IMR-90 (cell line): ENCODE results near the gene SGK1. TPM values are rescaled to one million over a fixed set of nuclear protein-coding genes. Genes with fewer than 3 reads are reported as not detected.

Experiments
- ATAC-seq: fragments of 200-7000 bp; cut with Tn5 transposase; 2 replicates; pipeline ENCODE4 v1.9.1; 2020; ENCODE audit warnings: low read depth, mild to moderate bottlenecking, moderate library complexity
- BruUV-seq: library from RNA; stranded (reverse); fragments of 400-500 nt; replicated peaks from 2 replicates; lab custom pipeline; 2021; lab: Mats Ljungman, UMichigan
- CTCF ChIA-PET: fragments of 300-600 bp; formaldehyde crosslinking; extraction: SDS; loops from one replicate; lab custom pipeline; 2021; ENCODE audit warnings: antibody characterized with exemption; lab: Yijun Ruan, JAX
- POLR2A ChIA-PET: fragments of 300-600 bp; sonication (Branson Sonifier 250); formaldehyde crosslinking; loops from one replicate; lab custom pipeline; 2022; ENCODE audit warnings: antibody characterized with exemption; ENCODE audit not compliant: unreplicated experiment; lab: Charles Lee
- DNase-seq: peaks from one replicate; pipeline ENCODE4 v3.0.0; 2013
- H2AFZ ChIP-seq: replicated peaks from 2 replicates; pipeline ENCODE3; 2013; ENCODE audit warnings: low read length, mild to moderate bottlenecking; ENCODE audit not compliant: poor library complexity
- H2AK5ac ChIP-seq: 2 replicates; pipeline ENCODE4 v1.6.1; 2013; ENCODE audit warnings: low read depth, low read length, inconsistent platforms
- H2AK9ac ChIP-seq: replicated peaks from 2 replicates; pipeline ENCODE3; 2013; ENCODE audit warnings: mild to moderate bottlenecking, low read depth, low read length, moderate library complexity; ENCODE audit not compliant: poor library complexity
- H2BK120ac ChIP-seq: 2 replicates; pipeline ENCODE4 v1.6.1; 2013; ENCODE audit warnings: low read depth, low read length, inconsistent platforms
- H2BK15ac ChIP-seq: 3 replicates; pipeline ENCODE4 v1.6.1; 2013; ENCODE audit warnings: low read depth, low read length, inconsistent platforms
- H2BK20ac ChIP-seq: 2 replicates; pipeline ENCODE4 v1.6.1; 2013; ENCODE audit warnings: low read depth, mild to moderate bottlenecking, inconsistent platforms, low read length, moderate library complexity
- H2BK5ac ChIP-seq: 2 replicates; pipeline ENCODE4 v1.6.1; 2013; ENCODE audit warnings: mild to moderate bottlenecking, low read depth, low read length, inconsistent platforms; ENCODE audit not compliant: poor library complexity, severe bottlenecking
- H3K14ac ChIP-seq: replicated peaks from 2 replicates; pipeline ENCODE4 v1.6.1; 2013; ENCODE audit warnings: low read depth, low read length, inconsistent platforms
- H3K18ac ChIP-seq: 2 replicates; pipeline ENCODE4 v1.6.1; 2013; ENCODE audit warnings: low read depth, low read length, control low read depth
- H3K23ac ChIP-seq: 2 replicates; pipeline ENCODE4 v1.6.1; 2013; ENCODE audit warnings: low read depth, low read length, inconsistent platforms
- H3K27ac ChIP-seq: 2 replicates; pipeline ENCODE4 v1.5.1; 2013; ENCODE audit warnings: mild to moderate bottlenecking, control low read depth, low read length; ENCODE audit not compliant: insufficient read depth
- H3K27me3 ChIP-seq: 2 replicates; pipeline ENCODE4 v1.6.1; 2013; ENCODE audit warnings: low read length; ENCODE audit not compliant: control insufficient read depth, insufficient read depth
- H3K36me3 ChIP-seq: 2 replicates; pipeline ENCODE4 v1.6.1; 2013; ENCODE audit warnings: low read length, mixed read lengths; ENCODE audit not compliant: control insufficient read depth, insufficient read depth
- H3K4ac ChIP-seq: 2 replicates; pipeline ENCODE4 v1.6.1; 2013; ENCODE audit warnings: low read depth, low read length, inconsistent platforms
- H3K4me1 ChIP-seq: 2 replicates; pipeline ENCODE4 v1.6.1; 2013; ENCODE audit warnings: low read length, mixed read lengths; ENCODE audit not compliant: control insufficient read depth, insufficient read depth
- H3K4me2 ChIP-seq: 2 replicates; pipeline ENCODE4 v1.6.1; 2013; ENCODE audit warnings: low read depth, mild to moderate bottlenecking, control low read depth, low read length, moderate library complexity
- H3K4me3 ChIP-seq: 2 replicates; pipeline ENCODE4 v1.5.1; 2013; ENCODE audit warnings: low read depth, mild to moderate bottlenecking, control low read depth, low read length, moderate library complexity; ENCODE audit not compliant: insufficient read depth
- H3K56ac ChIP-seq: 2 replicates; pipeline ENCODE4 v1.6.1; 2013; ENCODE audit warnings: low read length, inconsistent platforms; ENCODE audit not compliant: insufficient read depth; ENCODE audit errors: extremely low read depth
- H3K79me1 ChIP-seq, 2 experiments: 2 replicates each; pipeline ENCODE4 v1.6.1; 2013; ENCODE audit warnings: low read length in 2 of 2, inconsistent platforms in 1 of 2, low read depth in 1 of 2
- H3K9ac ChIP-seq: 2 replicates; pipeline ENCODE4 v1.6.1; 2013; ENCODE audit warnings: low read depth, low read length, control low read depth
- H3K9me1 ChIP-seq: 2 replicates; pipeline ENCODE4 v1.6.1; 2013; ENCODE audit warnings: low read length, inconsistent platforms; ENCODE audit not compliant: insufficient read depth
- H3K9me3 ChIP-seq: 2 replicates; pipeline ENCODE4 v1.6.1; 2013; ENCODE audit warnings: low read length; ENCODE audit not compliant: control insufficient read depth, insufficient read depth
- H4K20me1 ChIP-seq: 2 replicates; pipeline ENCODE4 v1.6.1; 2013; ENCODE audit warnings: low read length, inconsistent platforms; ENCODE audit not compliant: insufficient read depth
- H4K5ac ChIP-seq: 2 replicates; pipeline ENCODE4 v1.6.1; 2013; ENCODE audit warnings: mild to moderate bottlenecking, low read depth, low read length, control low read depth
- H4K8ac ChIP-seq, 2 experiments: 2 replicates each; pipeline ENCODE4 v1.6.1; 2013; ENCODE audit warnings: low read depth in 2 of 2, low read length in 2 of 2, control low read depth in 1 of 2, inconsistent platforms in 1 of 2
- H4K91ac ChIP-seq: 2 replicates; pipeline ENCODE4 v1.6.1; 2013; ENCODE audit warnings: low read depth, low read length, inconsistent platforms; ENCODE audit not compliant: insufficient read depth
- BHLHE40 ChIP-seq: fragments of 150-350 bp; IDR thresholded peaks from 2 replicates; pipeline ENCODE4 v1.6.1; 2016; ENCODE audit warnings: mild to moderate bottlenecking, low read depth, low read length
- CEBPB ChIP-seq: IDR thresholded peaks from 2 replicates; pipeline ENCODE4 v1.6.1; 2012; ENCODE audit warnings: low read depth, low read length, improper control_type of control experiment
- CHD1 ChIP-seq: IDR thresholded peaks from 2 replicates; pipeline ENCODE4 v1.6.1; 2012; ENCODE audit warnings: low read depth, low read length, improper control_type of control experiment
- CTCF ChIP-seq: conservative IDR thresholded peaks from 2 replicates; pipeline ENCODE4 v1.5.1; 2012; ENCODE audit warnings: mild to moderate bottlenecking, low read depth, low read length, improper control_type of control experiment
- ELK1 ChIP-seq: fragments of 150-350 bp; IDR thresholded peaks from 2 replicates; pipeline ENCODE4 v1.6.1; 2016; ENCODE audit warnings: low read depth, mild to moderate bottlenecking, low read length, moderate library complexity, borderline replicate concordance
- FOS ChIP-seq: fragments of 150-350 bp; IDR thresholded peaks from 2 replicates; pipeline ENCODE4 v1.6.1; 2016; ENCODE audit warnings: low read depth, low read length
- MAFK ChIP-seq: IDR thresholded peaks from 2 replicates; pipeline ENCODE4 v1.6.1; 2012; ENCODE audit warnings: low read depth, low read length, improper control_type of control experiment
- MAZ ChIP-seq: IDR thresholded peaks from 2 replicates; pipeline ENCODE4 v1.6.1; 2012; ENCODE audit warnings: low read depth, mild to moderate bottlenecking, low read length, improper control_type of control experiment, moderate library complexity, borderline replicate concordance
- NFE2L2 ChIP-seq: fragments of 150-350 bp; IDR thresholded peaks from 2 replicates; pipeline ENCODE4 v1.6.1; 2016; ENCODE audit warnings: low read depth, mild to moderate bottlenecking, low read length
- POLR2A ChIP-seq: IDR thresholded peaks from 2 replicates; pipeline ENCODE4 v1.6.1; 2012; ENCODE audit warnings: mild to moderate bottlenecking, low read depth, low read length
- RAD21 ChIP-seq: IDR thresholded peaks from 2 replicates; pipeline ENCODE4 v1.6.1; 2012; ENCODE audit warnings: low read length, improper control_type of control experiment
- RCOR1 ChIP-seq: IDR thresholded peaks from 2 replicates; pipeline ENCODE4 v1.6.1; 2012; ENCODE audit warnings: mild to moderate bottlenecking, low read length, improper control_type of control experiment; ENCODE audit not compliant: insufficient replicate concordance
- RFX5 ChIP-seq: IDR thresholded peaks from 2 replicates; pipeline ENCODE4 v1.8.0; 2012; ENCODE audit warnings: low read depth, mild to moderate bottlenecking, low read length, moderate library complexity
- SMC3 ChIP-seq: fragments of 150-350 bp; IDR thresholded peaks from 2 replicates; pipeline ENCODE4 v1.6.1; 2016; ENCODE audit warnings: low read depth, mild to moderate bottlenecking, antibody characterized with exemption, low read length, moderate library complexity
- USF2 ChIP-seq: fragments of 150-350 bp; IDR thresholded peaks from 2 replicates; pipeline ENCODE4 v1.6.1; 2017; ENCODE audit warnings: mild to moderate bottlenecking, antibody characterized with exemption, low read length, low read depth
- WGBS, 2 experiments: methylation state at CpG; one replicate each; pipeline versions ENCODE4 v1.1.5 to v1.1.7; 2013; ENCODE audit warnings: missing lambda C conversion rate in 2 of 2; ENCODE audit not compliant: insufficient read length in 1 of 2; ENCODE audit errors: extremely low coverage in 2 of 2; 5-methylcytosine and 5-hydroxymethylcytosine counted together
- dilution Hi-C: fragments of 300-500 bp; cut with HindIII; formaldehyde crosslinking; loops from one replicate; pipeline ENCODE4 v1.14.3; 2018; ENCODE audit warnings: low sequenced_read_pairs; ENCODE audit not compliant: unreplicated experiment
- in situ Hi-C: fragments of 300-500 bp; cut with MboI; formaldehyde crosslinking; loops from 3 replicates; pipeline ENCODE4 v1.14.3; 2019; ENCODE audit warnings: low sequenced_read_pairs, inconsistent platforms, mixed read lengths
- intact Hi-C: fragments of 100-400 bp; cut with micrococcal nuclease; formaldehyde crosslinking; loops from 2 replicates; pipeline ENCODE4 v1.10.0; 2022
- polyA plus RNA-seq, 3 experiments: library from polyadenylated mRNA; depleted of rRNA; stranded (reverse); fragments of >200 nt; gene quantifications; 2 replicates each; pipeline ENCODE4 v1.2.3, GENCODE V29; 2012; ENCODE audit warnings: low replicate concordance in 1 of 3
- total RNA-seq: library from RNA; depleted of rRNA; stranded (reverse); fragments of >200 nt; gene quantifications from 2 replicates; pipeline ENCODE4 v1.2.3, GENCODE V29; 2012

Gene SGK1
- total and polyA plus RNA-seq, 2 of the 4 experiments (the other 2 are of a cell fraction): 121 to 255 TPM

GRCh38 chr6:134173366-134173725 is 144.6 kb downstream of the SGK1 start:
- peaks cover 58% of the 10 kb centered on the region for H4K20me1 ChIP-seq
- no peak overlapping the region; the same call in 1 of the 2 replicates for H3K18ac ChIP-seq
- ChIA-PET POLR2A (interaction anchor here (0.6 to 1.6 kb wide), 2 partner anchors 249 to 642 kb away, joined by 5 read pairs; no protein-coding TSS in a partner anchor), CTCF (interaction anchor here (0.7 to 1.5 kb wide), 5 partner anchors 200 to 649 kb away, joined by 3 to 5 read pairs (median 3); no protein-coding TSS in a partner anchor)
- no TSS peak for BruUV-seq
- no peak overlapping the region for H2BK20ac ChIP-seq
- in situ Hi-C loops: loop anchor here (5.0 to 10.0 kb wide), 2 partner anchors 241 to 469 kb away; no protein-coding TSS in a partner anchor
- H2AFZ ChIP-seq: no peak overlapping the region
- no peak overlapping the region for H4K91ac ChIP-seq
- H3K27me3 ChIP-seq: no peaks in the 10 kb centered on the region
- H2AK9ac ChIP-seq: no peak overlapping the region
- no peak overlapping the region for H2BK120ac ChIP-seq
- WGBS, 2 experiments: no CpG with 5 or more reads among the region's 4 CpGs
- dilution Hi-C loops: no loop called here
- DNase-seq (peak; percentile 12), ATAC-seq (no peak)
- no peak overlapping the region for H3K4ac ChIP-seq
- peak overlapping the region; percentile 62 for H3K4me3 ChIP-seq
- H3K36me3 ChIP-seq: peaks cover 49% of the 10 kb centered on the region
- peaks cover 11% of the 10 kb centered on the region for H3K4me1 ChIP-seq
- peak overlapping the region; percentile 93 for H3K9ac ChIP-seq
- H2BK5ac ChIP-seq: peak overlapping the region; percentile 74
- H2AK5ac ChIP-seq: no peak overlapping the region
- H3K23ac ChIP-seq: no peak overlapping the region
- peak overlapping the region; percentile 99 for H3K4me2 ChIP-seq
- peak overlapping the region; percentile 77 for H3K14ac ChIP-seq
- no peaks in the 10 kb centered on the region for H3K9me3 ChIP-seq
- TF ChIP-seq USF2: no peak
- TF ChIP-seq RFX5: no peak
- no peak for TF ChIP-seq CHD1
- TF ChIP-seq RAD21: no peak
- TF ChIP-seq MAFK: no peak
- TF ChIP-seq POLR2A: no peak
- no peak for TF ChIP-seq ELK1
- TF ChIP-seq NFE2L2: no peak
- TF ChIP-seq CTCF: no peak
- no peak for TF ChIP-seq FOS
- no peak for TF ChIP-seq SMC3
- no peak for TF ChIP-seq MAZ
- TF ChIP-seq RCOR1: no peak
- TF ChIP-seq BHLHE40: no peak
- TF ChIP-seq CEBPB: no peak
- no peak overlapping the region for H4K5ac ChIP-seq
- H2BK15ac ChIP-seq: no peak overlapping the region
- H3K79me1 ChIP-seq: peaks cover 14 to 51% of the 10 kb centered on the region in 2 experiments
- H3K56ac ChIP-seq: peak overlapping the region; percentile 21; the same call in 1 of the 2 replicates
- H3K9me1 ChIP-seq: peaks cover 16% of the 10 kb centered on the region
- no peak overlapping the region for H4K8ac ChIP-seq
- intact Hi-C loops: no loop called here
- H3K27ac ChIP-seq: no peak overlapping the region
